MV-4-11 (cell line): Measurements from ENCODE around the gene PITPNM3.

Experiments used
- DNase-seq: peaks from one replicate; lab custom pipeline; 2025; lab: John Stamatoyannopoulos, UW

PITPNM3 gene

GRCh38 chr17:6462692-6463091 lies 93.7 kb downstream of the PITPNM3 start:
- DNase-seq: no peak

GRCh38 chr17:6461792-6462524 lies 94.4 kb downstream of the PITPNM3 start:
- no peak for DNase-seq

GRCh38 chr17:6461246-6461645 lies 95.1 kb downstream of the PITPNM3 start:
- no peak for DNase-seq

- no peak for DNase-seq
Observed at GRCh38 chr17:6460531-6461161, 95.7 kb downstream of the PITPNM3 start.

- DNase-seq: no peak
Observed at GRCh38 chr17:6458460-6458950, 97.8 kb downstream of the PITPNM3 start.

GRCh38 chr17:6457688-6458459 lies 98.5 kb downstream of the PITPNM3 start:
- DNase-seq: no peak

- DNase-seq: peak; percentile 4
Observed at GRCh38 chr17:6456914-6457687, 99.3 kb downstream of the PITPNM3 start.

- no peak for DNase-seq
Observed at GRCh38 chr17:6456321-6456720, 100.0 kb downstream of the PITPNM3 start.

GRCh38 chr17:6455321-6455705 lies 101.0 kb downstream of the PITPNM3 start:
- DNase-seq: no peak

GRCh38 chr17:6454495-6455320 lies 101.6 kb downstream of the PITPNM3 start:
- no peak for DNase-seq

- DNase-seq: no peak
Observed at GRCh38 chr17:6453279-6454024, 102.9 kb downstream of the PITPNM3 start.

GRCh38 chr17:6452471-6453266 lies 103.7 kb downstream of the PITPNM3 start:
- no peak for DNase-seq

- DNase-seq: peak; percentile 5
Observed at GRCh38 chr17:6450926-6451832, 105.2 kb downstream of the PITPNM3 start.

GRCh38 chr17:6449307-6449706 lies 107.0 kb downstream of the PITPNM3 start:
- DNase-seq: no peak

- DNase-seq: no peak
Observed at GRCh38 chr17:6448473-6448872, 107.9 kb downstream of the PITPNM3 start.

- DNase-seq: no peak
Observed at GRCh38 chr17:6446516-6447100, 109.7 kb downstream of the PITPNM3 start.

- DNase-seq: no peak
Observed at GRCh38 chr17:6444571-6445335, 111.6 kb downstream of the PITPNM3 start.
